ENCODE measurements around the gene AMOT.

GRCh38 chrX:112731793-112732192 is 108.8 kb downstream of the AMOT start:
- TF ChIP-seq RAD21 (IDR thresholded peaks at IDR 0.05; ENCODE audit: low read depth) (peak; percentile 12; the same call in 1 of the 2 replicates), TAF1 (IDR thresholded peaks at IDR 0.05; ENCODE audit: low read depth) (no peak), NFIC (IDR thresholded peaks at IDR 0.05) (no peak), EP300 (IDR thresholded peaks at IDR 0.05; ENCODE audit: borderline replicate concordance) (no peak), ZBTB7A (IDR thresholded peaks at IDR 0.05; ENCODE audit: low read depth) (no peak), EGR1 (IDR thresholded peaks at IDR 0.05) (no peak), YY1 (IDR thresholded peaks at IDR 0.05; ENCODE audit: low read depth) (no peak), CEBPB (IDR thresholded peaks at IDR 0.05) (no peak), REST (IDR thresholded peaks at IDR 0.05; ENCODE audit: low read depth) (no peak), CREB1 (IDR thresholded peaks at IDR 0.05; ENCODE audit: low read depth) (no peak)
- TF ChIP-seq, protein P1, sequence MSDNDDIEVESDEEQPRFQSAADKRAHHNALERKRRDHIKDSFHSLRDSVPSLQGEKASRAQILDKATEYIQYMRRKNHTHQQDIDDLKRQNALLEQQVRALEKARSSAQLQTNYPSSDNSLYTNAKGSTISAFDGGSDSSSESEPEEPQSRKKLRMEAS (IDR thresholded peaks at IDR 0.05): no peak
- TF ChIP-seq, protein P2, sequence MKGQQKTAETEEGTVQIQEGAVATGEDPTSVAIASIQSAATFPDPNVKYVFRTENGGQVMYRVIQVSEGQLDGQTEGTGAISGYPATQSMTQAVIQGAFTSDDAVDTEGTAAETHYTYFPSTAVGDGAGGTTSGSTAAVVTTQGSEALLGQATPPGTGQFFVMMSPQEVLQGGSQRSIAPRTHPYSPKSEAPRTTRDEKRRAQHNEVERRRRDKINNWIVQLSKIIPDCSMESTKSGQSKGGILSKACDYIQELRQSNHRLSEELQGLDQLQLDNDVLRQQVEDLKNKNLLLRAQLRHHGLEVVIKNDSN (IDR thresholded peaks at IDR 0.05): no peak
